ENCODE data around the gene BCL3.

Gene BCL3

DNA sequence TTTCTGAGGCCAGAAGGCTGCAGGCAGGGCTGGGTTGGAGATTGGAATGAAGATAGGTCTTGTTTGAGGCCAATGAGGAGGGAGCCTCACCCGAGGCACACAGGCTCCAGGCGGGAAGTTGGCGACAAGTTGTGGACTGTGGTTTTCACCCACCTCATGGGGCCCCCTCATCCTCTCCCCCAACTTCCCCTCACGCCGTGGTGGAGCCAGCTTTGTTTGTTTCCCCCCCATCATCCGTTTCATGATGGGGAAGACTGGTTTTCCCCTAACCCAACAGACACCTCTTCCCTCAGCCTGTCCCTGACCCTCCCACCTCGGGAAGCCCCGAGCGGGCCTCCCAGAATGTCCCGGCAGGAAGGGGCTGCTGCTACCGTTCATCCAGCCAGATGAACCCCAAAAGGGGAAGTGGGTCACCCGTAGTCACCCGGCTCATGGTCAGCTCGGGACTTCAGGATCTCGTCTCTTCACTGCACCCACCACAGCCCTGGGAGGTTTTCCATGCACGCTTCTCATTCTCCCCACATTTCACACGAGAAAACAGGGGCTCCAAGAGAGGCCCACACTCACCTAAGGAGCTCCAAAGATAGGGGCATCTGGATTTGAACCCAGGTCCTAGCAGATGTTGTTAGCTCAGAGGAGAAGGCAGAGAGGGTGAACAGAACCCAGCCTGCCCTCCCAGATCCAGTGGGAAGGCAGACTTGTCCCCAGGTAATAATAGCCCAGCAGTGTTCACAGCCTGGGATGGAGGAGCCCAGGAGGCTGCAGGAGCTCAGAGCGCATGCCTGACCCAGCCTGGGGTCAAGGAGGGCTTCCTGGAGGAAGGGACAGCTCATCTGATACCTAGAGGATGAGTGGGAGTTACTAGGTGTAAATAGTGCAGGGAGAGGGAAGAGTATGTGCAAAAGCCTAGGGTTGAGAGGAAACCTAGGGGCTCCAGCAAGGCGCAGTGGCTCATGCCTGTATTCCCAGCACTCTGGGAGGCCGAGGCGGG lies 26.1 kb upstream of the BCL3 start:
- FAIRE-seq, result no peak

DNA sequence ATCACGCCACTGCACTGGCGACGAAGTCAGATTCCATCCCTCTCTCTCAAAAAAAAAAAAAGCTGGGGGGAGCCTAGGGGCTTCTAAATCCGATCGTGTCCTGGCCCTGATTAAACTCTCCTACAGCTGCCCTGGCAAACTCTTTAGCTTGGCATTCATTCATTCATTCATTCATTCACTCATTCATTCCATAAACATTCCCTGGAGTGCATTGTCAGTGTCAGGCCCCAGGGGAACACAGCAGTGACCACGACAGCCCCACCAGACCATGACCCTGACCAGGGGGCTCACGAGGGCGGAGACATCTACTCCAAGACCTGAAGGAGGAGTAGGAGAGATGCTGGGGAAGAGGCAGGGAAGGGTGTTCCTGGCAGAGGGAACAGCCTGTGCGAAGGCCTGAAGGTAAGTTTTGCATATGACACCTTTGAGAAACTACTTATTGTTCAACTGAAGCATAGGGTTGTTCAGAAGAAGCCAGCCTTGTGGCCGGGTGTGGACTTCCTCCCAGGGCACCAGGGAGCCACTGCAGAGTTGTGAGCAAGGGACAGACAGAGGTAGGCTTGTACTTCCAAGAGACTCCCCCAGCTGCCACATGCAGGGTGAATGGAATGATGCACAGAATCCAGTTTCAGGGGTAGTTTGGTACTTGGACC lies 25.1 kb upstream of the BCL3 start:
- no peak for FAIRE-seq

DNA sequence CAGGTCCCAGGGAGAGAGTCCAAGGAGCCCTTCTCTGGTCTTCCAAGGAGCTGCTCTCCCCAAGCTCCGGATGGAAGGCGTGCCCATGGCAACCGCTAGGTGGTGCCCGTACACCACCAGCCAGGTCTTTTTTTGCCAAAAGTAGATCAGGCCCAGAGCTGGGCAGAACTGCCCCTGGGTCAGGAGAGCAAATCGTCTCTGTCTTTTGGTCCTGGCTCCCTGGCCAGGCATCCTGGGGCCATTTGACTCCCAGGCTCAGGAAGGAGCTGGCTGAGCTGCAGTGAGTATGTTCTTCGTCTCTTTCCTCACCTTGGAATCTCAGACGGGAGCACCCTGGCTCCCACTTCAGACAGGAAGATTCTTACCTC lies 24.6 kb upstream of the BCL3 start:
- FAIRE-seq, result no peak

DNA sequence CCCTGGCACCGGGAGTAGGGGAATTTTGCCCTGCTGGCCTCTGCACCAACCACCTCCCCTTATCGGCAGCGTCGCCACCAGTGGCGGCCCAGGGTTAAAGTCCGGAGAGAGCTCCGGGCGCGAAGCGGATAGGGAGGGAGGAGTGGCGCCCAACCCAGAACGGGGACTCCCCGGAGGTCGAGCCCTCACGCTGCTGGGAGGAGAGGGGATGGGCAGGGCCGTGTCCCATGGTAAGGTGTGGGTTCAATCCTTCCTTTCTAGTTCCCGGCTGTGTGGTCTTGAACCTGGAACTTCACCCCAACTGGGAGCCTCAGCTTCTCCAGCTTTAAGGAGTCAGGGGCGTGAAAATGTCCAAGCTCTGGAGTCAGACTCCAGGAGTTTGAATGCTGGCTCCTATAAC lies 23.3 kb upstream of the BCL3 start:
- FAIRE-seq, result no peak

DNA sequence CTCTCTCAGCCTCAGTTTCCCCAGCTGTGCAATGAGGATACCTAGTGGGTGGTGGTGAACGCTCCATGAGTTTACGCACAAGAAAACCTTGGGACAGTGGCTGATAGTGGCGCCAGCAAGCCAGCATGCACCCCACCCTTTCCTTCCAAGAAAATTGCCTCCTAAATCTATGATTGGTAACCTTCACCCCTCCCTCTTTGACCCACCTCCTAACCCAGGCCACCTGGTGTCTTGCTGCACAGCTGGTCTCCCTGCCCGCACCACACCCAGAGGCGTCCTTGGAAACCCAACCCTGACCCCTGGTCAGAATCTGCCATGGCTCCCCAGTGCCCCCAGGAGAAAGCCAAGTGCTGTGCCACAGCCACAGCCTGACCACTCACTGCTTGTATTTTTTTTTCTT lies 22.8 kb upstream of the BCL3 start:
- FAIRE-seq, result no peak

DNA sequence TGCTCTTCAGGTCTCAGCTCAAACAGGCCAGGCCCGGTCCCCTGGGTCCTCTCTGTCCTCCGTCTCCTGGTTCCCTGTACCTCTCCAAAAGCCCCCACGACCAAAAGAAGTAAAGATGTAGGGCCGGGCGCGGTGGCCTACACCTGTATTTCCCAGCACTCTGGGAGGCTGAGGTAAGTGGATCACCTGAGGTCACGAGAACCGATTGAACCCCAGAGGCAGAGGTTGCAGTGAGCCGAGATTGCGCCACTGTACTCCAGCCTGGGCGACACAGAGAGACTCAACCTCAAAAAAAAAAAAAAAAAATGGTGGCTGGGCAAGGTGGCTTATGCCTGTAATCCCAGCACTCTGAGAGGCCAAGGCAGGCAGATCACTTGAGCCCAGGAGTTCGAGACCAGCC lies 22.0 kb upstream of the BCL3 start:
- FAIRE-seq, result no peak

DNA sequence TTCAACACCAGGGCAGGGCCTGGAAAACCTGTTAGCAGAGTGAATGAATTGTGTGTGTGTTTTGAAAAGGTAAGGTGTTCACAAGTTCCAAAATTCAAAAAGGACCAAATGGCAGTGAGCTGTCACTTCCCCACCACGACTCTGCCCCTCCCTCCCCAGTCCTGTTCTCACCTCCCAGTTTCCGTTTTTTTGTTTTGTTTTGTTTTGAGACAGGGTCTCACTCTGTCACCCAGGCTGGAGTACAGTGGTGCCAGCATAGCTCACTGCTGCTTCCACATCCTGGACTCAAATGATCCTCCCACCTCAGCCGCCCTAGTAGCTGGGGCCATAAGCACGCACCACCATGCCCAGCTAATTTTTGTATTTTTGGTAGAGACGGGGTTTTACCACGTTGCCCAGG lies 20.3 kb upstream of the BCL3 start:
- no peak for FAIRE-seq

DNA sequence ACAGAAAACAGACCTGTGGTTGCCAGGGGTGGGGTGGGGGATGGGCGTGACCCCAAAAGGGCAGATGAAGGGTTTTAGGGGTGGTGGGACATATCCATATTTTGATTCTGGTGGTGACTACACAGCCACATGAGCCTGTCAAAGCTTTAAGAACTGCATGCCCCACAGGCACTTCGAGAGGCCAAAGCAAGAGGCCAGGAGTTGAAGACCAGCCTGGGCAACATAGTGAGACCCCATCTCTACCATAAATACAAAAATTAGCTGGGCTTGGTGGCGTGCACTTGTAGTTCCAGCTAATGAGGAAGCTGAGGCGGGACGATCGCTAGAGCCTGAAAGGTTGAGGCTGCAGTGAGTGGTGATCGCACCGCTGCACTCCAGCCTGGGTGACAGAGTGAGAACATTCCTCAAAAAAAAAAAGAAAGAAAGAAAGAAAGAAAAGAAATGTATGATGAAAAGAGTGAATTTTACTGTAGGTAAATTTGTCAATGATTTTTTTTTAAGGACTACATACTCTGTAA lies 18.9 kb upstream of the BCL3 start:
- no peak for FAIRE-seq

DNA sequence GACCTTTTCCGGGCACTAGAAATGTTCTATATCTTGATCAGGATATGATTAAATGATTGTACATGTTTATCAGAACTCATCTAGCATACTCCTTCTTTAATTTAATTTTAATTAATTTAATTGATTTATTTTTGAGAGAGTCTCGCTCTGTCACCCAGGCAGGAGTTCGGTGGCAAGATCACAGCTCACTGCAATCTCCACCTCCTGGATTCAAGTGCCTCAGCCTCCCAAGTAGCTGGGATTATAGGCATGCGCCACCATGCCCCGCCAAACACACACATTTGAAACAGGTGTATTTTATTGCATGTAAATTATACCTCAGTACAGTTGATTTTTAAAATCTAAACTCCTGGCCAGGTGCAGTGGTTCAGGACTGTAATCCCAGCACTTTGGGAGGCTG lies 17.4 kb upstream of the BCL3 start:
- FAIRE-seq, result no peak

DNA sequence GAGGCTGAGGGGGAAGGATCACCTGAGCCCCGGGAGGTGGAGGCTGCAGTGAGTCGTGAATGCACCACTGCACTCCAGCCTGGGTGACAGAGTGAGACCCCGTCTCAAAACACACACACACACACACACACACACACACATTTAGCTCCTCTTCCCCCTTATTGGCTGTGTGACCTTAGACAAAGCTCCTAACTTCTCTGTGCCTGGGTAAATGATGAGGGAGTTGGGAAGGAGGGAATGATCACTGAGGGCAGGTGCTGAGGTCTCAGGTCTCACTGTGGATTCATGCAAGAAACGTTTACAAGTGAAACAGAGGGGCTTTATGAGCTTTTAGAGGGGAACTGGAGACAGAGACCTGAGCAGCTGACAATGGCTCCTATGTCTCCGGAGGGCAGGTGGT lies 16.9 kb upstream of the BCL3 start:
- FAIRE-seq, result no peak

DNA sequence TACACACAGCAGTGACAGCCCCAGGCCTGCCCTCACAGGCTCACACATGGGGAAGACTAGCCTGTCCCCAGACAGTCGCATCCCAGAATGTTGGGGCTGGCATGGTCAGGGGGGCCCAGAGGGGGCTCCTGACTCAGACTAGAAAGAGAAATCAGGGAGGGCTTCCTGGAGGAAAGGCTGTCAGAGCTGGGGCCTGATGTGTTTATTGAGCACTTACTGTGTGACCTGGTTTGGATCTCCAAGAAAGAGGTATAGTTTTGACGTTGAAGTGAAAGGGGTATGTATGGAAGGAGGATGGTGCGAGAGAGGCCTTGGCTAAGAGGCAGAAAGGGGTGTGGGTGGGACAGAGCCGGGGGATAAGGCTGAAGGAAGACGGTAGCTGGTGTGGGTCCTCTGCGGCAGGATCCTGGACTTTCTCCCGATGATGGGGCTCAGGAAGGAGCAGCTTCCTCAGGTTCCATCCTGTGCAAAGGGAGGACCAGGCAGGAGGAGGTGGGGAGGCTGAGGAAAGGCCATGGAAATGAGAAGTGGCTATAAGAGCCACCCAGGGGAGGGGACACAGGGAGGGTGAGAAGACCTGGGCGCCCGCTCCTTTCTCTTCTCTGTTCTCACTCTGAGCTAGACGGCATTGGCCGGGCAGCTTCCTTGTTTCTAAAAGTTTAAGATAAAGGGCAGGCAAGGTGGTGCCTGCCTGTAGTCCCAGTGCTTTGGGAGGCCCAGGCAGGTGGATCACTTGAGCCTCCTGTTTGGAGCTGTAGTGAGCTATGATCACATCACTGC lies 16.1 kb upstream of the BCL3 start:
- no peak for FAIRE-seq

DNA sequence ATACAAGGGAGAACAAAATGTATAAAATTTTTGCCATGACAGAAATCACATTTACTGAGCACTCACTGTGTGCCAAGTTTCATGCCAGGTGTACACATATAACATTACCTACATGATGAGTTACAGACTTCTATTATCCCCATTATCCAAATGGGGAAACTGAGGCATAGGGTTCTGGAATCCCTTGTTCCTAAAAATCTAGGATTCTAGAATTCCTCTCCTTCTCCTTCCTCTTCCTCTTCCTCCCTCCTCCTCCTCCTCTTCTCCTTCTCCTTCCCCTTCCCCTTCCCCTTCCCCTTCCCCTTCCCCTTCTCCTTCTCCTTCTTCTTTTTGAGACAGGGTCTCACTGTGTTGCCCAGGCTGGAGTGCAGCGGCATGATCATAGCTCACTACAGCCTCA lies 14.2 kb upstream of the BCL3 start:
- FAIRE-seq, result no peak

DNA sequence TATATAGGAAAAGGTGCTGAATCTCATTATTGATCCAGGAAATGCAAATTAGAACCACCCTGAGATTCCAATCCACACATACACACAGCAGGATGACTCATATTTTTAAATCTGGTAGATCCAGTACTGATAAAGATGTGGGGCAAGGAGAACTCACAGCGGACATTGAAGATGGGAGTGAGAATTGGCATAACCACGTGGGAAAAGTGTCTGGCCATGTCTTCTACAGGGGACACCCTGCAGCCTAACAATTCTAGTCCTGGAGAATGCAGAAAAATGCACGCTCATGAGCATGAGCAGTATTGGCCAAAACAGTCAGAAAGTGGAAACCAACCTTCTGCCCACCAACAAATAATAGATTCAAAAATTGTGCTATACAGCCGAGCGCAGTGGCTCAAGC lies 13.5 kb upstream of the BCL3 start:
- no peak for FAIRE-seq

DNA sequence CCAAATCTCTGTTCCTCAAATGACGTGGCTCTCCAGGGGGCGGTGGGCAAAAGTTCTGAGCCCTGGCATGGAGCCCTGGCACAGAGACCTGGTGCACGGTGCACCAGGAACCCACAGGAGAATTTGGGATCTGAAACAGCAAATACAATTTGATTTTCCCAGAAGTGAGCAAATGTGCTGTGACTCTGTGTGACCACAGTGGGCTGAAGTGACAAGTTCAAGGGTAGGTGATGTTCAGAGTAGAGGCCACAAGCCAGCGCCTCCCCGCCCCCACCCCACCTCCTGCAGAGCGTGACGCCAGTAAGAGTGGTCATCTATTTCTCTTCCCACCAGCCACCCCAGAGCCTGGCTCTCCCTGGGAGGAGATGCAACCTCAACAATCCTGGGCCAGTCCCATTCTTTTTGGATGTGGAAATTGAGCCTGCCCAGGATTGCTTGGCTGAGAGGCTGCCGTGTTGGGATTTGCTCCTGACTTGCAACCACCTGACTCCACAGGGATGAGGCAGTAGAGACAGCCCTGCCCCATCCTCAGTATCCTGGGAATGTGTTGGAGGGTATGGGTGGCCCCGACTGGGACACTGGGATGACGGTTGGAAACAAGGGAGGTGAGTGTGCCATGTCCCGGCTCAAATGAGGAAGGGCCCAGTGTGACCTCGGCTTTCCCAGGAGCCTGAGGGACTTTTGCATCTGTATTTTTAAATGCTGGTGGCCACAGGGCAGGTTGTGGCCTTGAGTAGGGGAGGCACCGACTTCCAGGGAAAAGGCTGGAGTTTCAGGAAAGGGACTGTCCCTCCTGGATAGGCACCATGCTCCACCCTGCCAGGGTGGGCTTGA lies 11.1 kb upstream of the BCL3 start:
- FAIRE-seq, result no peak

DNA sequence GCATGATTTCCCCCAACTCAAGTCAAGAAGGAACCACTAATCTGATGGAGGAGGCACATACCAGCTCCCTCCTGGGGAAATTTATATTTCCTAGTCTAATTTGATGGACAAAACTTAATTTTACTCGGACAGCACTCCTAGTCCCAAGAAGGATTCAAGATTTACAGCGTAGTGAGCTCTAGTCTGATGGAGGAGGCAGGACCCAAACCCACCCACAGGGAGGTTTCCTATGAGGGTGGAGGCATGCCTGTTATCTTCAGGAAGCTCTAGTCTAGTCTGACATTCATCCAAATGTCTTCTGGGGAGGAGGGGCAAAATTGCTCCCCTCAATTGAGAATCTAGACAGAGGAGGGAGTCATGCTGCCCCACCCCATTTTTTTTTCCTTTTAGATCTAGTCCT lies 10.4 kb upstream of the BCL3 start:
- FAIRE-seq, result no peak

DNA sequence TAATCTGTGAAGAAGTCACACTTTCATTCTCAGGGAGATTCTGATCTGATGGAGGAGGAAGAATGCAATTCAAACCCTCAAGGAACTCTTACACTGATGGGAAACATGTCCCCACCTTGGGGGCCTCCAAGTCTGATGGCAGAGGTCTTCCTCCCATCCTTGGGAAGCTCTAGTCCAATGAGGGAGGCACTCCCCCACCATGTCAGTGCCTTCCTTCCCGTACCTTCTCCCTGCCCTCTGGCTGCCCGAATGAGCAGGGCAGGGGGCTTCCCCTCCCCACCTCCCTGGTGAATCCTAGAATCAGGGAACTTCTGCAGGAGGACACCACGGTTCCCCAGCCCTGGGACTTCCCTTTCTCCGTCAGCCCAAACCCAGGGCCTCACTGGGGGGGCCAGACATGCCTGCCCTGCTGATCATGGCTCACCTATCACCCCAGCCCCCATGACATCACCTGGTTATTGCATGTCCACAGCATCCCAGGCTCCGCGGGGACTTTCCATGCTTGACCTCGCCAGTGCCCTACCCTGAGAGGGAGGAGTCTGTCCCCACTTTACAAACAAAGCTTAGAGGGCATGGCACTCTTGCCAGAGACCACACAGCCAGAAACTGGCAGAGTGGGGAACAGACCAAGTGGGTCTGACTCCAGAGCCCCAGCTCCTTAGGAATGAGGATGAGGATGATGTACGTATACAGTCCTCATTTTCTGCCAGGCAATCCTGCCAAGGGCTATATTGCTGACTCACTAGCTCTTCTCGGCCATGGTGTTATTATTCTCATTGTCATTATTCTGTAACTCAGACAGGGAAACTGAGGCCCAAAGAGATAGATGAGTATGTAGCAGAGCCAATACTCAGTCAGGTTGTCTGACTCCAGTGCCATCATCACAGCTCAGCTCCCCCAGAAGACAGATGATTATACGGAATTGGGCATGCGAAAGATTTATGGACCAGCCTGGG lies 9.6 kb upstream of the BCL3 start:
- no peak for FAIRE-seq

DNA sequence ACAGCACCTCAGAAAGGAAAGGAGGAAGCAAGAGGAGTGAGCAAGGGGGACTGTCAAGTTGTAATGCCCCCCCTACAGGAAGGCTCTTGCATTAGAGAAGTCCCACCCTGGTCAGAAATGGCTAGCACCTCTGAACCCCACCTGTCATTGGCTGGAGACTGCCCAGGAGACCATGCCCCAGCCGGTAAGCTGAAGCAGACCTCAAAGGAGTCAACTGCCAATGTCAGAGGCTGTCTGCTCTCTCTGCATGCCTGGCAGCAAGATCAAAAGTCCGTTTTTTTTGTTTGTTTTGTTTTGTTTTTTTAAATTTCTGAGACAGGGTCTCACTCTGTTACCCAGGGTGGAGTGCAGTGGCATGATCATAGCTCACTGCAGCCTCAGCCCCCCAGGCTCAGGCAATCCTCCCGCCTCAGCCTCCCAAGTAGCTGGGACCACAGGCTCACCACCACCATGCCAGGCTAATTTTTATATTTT lies 8.1 kb upstream of the BCL3 start:
- FAIRE-seq, result no peak

DNA sequence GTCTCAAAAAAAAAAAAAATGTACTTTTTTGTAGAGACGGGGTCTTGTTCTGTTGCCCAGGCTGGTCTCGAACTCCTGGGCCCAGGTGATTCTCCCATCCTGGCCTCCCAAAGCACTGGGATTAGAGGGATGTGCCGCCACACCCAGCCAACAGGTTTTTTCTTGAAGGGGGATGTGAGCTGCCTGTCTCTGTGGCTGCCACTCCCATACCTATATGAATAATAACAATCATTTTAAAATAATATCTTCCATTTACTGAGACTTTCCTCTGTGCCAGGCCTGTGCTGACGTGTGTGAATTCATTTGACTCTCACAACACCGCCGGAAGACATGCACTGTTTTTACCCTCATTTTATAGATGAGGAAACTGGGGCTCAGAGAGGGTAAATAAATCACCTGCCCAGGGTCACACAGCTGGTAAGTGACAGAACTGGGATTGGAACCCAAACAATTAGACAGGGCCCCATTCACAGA lies 7.2 kb upstream of the BCL3 start:
- no peak for FAIRE-seq

DNA sequence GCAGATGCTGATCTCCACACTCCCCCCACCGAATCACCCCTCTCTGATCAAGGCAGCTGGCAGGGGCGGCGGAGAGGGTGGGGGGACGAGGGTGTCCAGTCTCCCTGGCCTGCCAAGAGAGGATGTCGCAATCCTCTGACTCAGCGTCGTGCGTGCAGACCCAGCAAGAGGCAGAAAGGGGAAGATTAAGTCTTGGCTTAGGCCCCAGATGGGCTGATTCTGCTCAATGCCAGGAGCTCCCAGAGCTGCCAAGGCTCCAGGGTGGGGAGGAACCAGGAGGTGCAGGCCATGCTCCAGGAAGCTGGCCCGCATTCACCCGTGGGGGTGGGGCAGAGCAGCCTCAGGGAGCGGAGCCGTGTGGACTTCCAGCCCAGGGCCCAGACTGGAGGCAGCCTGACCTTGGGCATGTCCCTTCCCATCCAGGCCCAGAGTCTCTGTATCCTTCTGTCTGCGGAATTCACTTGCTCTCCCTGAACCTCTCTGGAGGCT lies 6.6 kb upstream of the BCL3 start:
- peak; percentile 43 for FAIRE-seq

DNA sequence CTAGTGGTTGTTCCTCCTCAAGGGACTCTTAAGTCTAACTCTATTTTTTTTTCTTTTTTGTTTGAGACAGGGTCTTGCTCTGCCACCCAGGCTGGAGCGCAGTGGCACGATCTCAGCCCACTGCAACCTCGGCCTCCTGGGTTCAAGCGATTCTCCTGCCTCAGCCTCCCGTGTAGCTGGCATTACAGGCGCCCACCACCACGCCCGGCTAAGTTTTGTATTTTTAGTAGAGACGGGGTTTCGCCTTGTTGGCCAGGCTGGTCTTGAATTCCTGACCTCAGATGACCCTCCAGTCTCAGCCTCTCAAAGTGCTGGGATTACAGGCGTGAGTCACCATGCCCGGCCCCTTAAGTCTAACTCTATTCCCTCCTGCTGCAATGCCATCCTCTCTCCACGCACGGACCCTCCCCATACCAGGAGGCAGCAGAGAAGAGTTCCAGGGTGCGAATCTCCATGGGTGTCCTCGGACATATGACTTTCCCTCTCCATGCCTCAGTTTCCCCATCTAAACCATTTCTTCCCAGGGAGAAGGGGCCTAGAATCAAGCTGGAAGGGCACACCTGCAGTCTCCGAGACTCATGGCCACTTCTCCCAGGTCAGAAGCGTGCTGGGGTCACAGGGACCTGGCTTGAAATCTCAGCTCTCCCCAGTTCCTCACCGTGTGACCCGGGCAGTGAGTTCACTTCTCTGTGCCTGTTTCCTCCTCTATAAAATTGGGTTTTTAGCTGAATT lies 6.0 kb upstream of the BCL3 start:
- no peak for FAIRE-seq
